HG03108 (cell line): ENCODE results near the gene LAMA3.
"Not testable (repeated sequence)": the region's sequence is repeated elsewhere in the genome, so short reads cannot be mapped to it uniquely, and the experiment has no call there.

Experiments
- ATAC-seq: cut with Tn5 transposase; IDR thresholded peaks from one replicate; pipeline ENCODE4 v1.9.1; 2021; ENCODE audit warnings: moderate library complexity; ENCODE audit not compliant: unreplicated experiment

Gene LAMA3

DNA sequence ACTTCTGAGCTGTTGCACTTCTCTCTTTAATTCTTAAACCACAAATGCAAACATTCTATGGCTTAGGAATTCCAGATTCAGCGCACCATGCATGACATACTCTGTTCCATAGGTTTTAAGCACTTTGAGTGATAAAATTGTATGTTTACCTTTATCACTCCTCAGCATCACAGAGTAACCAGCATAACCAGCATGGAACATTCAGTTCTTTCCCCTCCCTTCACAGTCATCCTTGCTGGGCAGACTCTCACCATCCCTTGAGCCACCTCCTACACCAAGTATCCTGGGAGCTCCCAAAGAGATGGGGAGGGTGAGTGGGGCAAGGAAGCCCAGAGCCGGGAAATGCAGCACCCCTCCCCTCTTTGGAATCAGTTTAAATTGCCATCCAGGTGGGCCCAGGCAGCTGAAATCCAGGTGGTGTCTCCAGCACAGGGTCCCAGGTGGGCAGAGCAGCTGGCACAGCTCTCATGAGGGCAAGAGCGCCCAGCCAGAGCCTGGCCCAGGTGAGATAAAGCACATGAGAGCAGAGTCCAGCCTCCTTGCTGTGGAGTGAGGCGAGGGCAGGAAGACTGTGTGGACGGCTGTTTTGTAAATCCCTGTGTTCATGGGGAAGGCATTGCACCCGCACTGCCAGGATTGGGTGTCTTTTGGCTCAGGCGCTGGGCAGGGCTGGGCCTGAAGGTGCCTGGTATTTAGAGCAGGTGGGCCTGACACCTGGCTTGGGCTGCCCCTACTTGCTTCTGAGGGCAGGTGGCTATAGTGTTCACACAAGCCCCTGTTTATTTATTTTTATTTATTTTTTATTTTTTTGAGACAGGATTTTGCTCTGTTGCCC lies 36.8 kb downstream of the LAMA3 start:
- ATAC-seq, result no peak

DNA sequence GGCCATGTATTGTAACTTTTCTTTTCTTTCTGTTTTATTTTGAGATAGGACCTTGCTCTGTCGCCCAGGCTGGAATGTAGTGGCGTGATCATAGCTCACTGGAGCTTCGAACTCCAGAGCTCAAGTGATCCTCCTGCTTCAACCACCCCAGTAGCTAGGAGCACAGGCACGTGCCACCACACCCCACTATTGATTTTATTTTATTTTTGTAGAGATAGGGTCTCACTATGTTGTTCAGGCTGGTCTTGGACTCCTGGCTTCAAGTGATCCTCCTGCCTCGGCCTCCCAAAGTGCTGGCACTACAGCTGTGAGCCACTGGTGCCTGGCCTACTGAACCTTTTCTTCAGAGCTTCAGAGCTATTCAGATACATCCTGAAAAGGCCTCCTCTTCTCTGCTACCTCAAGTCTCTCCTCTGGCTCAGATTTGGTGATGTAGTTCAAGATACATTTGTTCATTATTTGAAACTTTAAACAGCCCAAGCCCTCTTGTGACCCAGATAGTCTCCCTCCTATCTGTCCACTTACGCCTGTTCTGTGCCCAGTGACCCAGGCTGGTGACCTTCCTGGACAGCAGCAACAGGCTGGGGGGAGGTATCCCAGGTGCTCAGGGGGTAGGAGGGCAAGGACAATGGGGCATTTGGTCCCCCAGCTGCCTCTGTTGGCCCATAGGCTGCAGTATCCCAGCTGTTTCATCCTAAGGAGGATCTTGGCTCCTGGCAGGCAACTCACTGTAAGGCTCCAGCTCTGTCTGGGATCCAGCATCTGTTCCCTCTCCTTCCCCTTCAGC lies 38.6 kb downstream of the LAMA3 start:
- ATAC-seq, result no peak

GRCh38 chr18:23730857-23731256 lies 41.6 kb downstream of the LAMA3 start:
- no peak for ATAC-seq

DNA sequence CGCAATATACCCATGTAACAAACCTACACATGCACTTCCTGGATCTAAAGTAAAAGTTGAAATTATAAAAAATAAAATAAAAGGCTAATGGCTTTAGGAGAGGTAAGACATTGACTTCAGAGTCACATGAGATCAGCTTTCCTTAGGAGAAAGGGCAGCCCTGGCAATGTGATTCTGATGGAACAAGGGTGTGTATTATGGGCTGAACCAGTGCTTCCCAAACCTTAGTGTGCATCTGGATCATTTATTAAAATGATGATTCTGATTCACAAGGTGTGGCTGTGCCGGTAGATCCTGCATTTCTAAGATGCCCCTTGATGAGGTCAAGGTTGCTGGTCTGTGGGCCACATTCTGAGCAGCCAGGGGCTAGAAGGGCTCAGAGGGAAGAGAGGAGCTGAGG lies 42.6 kb downstream of the LAMA3 start:
- no peak for ATAC-seq

DNA sequence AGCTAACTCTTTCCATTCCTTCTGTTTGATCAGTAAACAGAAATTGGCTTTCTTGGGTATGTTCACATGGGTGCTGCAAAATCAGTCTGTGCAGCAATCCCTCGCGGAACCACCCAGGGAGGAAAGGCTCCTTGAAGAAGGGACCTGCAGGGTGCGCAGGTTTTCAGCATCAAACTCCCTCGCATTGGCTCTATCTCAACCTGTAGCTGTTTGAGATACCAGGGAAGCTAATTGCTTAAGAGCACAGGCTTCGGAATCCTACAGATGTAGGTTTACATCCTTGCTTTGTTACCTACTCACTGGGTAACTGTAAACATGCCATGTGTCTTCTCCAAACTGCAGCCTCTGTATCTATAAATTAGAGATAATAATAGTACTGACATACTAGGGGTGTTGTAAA lies 43.2 kb downstream of the LAMA3 start:
- no peak for ATAC-seq

DNA sequence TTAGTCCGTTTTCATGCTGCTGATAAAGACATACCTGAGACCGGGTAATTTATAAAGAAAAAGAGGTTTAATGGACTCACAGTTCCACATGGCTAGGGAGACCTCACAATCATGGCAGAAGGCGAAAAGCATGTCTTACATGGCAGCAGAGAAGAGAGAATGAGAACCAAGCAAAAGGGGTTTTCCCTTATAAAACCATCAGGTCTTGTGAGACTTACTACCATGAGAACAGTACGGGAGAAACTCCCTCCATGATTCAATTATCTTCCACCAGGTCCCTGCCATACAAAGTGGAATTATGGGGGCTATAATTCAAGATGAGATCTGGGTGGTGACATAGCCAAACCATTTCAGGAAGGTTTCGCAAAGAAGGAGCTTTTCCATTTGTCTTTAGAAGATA lies 44.0 kb downstream of the LAMA3 start:
- not testable (repeated sequence) for ATAC-seq

DNA sequence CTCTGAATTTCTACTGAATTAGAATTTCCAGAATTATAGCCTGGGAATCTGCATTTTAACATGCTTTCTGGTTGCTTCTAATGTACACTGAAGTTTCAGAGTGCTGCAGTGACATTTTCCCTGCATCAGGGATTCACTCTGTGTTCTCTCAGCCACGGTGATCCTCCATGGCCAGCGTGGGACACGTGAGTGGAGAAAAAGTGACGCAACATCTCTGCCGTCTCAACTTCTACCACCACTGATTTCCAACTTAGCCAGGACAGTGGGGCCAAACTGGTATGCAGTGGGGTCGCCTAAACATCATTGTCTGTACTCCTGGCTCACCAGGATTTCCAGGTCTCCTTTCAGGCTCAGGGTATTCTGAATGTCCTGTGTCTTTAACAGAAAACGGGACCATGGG lies 44.6 kb downstream of the LAMA3 start:
- no peak for ATAC-seq

DNA sequence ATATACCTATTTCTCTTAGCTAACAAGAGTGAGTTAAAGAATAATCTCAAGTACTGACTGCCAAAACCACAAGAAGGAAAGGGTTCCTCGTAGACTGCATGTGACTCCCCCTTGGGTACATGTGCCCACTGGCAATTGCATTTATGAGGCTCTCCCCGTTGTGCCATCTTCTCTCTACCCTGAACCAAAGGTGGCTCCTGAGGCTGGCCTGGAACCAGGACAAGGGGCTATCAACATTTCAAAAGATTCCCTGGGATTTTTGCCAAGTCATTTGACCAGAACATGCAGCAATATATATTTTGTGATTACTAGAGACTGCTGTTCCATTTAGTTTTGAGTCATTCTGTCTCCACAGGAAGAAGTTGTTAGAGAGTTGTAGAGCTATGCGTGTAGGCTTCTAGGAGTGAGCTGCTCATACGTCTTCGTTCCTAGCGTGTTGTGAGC lies 45.8 kb downstream of the LAMA3 start:
- peak; percentile 79 for ATAC-seq

DNA sequence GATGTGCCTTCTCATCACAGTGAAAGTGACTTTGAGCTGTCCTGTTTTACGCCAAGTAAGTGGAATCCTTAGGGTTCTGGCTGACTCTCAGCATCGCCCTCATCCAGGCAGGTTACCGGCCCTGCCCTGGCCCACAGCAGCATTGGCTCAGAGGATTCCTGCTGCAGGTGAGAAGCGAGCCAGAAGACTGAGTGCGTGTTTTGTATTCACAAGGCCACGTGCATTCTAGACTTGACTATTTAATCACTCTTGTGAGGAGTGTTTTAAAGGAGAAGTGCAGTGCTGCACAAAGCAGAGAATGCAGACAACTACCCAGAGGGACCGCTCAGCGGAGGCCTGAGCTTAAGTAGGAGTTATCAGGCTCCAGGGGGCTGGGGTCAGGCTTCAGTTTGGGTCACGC lies 48.3 kb downstream of the LAMA3 start:
- no peak for ATAC-seq

GRCh38 chr18:23738151-23738550 lies 48.9 kb downstream of the LAMA3 start:
- no peak for ATAC-seq

GRCh38 chr18:23738575-23738974 lies 49.3 kb downstream of the LAMA3 start:
- ATAC-seq, result no peak

DNA sequence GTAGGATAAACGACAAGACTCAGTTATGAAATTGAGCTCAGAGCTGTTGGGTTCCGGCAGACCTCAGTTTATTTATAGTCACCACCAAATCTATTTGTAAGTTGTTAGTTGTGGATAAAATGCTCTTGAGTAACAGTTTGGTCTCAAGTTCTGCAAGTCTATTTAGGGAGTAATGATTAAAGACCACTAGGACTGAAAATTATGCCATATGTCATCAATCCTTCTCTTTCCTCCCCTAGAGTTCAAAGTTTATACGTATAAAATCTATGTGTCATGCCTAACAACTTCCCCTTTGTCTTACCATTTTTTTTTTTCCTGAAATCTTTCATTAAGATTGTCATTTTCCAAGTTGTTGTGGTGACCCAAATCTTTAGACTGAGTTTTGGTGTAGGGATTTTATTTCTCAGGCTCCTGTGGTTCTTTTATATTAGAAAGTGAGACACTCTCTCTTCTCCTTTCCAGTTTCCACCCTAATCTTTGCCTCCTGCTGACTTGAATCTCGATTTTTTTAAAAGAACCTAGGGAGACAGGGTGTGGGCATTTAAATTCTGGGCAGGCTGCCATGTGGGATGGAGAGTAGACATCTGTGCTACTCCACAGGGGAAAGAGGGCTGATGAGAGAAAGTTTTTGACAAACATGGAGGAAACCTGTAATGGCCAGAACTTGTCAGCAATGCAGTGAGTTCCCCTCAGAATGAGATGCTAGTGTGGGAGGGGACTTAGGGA lies 51.0 kb downstream of the LAMA3 start:
- ATAC-seq, result no peak

GRCh38 chr18:23741967-23742366 lies 52.7 kb downstream of the LAMA3 start:
- ATAC-seq, result not testable (repeated sequence)

DNA sequence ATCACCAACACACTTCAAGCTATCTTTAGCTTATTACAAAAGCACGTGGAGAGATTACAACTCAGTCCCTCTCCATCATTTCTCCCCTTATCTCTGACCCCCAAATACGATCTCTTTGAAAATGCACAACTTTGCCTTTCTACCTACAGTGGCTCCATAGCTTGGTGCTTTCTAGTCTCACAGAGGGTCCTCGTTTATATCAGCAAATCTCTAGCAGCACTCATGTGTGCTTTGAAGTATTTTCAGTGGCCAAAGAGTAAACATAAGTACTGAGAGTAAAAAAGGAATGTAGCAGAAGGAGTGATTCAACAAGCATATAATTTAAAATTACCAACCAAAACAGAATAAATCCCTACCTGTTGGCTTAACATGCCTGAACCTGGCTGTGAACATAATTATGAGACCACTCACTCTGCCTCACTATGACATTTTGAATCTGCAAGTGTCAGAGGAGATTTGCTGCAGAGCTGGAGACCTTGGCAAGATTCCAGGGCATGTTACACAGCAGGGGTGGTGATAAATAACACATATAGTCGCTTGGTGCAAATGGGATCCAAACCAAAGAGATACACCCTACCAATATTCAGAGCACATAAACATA lies 54.6 kb downstream of the LAMA3 start:
- ATAC-seq, result no peak

DNA sequence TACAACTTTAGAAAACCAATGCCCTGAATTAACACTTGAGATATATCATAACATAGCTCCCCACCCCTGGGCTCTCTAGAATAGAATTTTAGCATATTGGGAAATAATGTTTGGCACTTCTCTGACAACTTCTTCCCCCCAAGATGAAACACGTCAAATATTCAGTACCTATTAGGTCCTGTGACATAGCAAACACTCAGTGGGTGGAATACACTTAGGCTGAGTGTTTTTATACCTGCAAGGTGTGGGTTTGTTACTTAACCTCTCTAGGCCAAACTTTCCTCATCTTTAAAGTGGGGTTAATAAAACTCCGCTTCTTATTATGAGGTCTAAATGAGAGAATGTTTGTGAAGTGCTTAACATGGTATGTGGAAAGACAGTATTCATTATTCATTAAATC lies 56.1 kb downstream of the LAMA3 start:
- no peak for ATAC-seq

DNA sequence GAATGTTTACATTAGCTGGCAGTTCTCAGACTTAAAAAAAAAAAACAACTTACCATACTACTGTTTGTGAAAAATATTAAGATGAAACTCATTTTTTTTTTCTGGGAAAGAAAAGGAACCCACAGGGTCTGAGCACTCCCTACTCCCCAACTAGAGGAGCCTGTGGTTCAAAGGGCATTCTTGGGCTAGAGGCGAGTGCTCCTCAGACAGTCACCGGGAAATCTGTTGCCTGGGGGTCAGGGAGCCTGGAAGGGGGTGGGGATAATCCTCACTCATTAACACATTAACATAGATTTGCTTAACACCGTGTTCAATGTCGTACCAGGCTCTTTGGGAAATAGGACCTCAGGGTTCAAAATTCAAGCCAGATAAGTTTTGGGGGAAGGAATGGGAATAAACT lies 57.6 kb downstream of the LAMA3 start:
- no peak for ATAC-seq

DNA sequence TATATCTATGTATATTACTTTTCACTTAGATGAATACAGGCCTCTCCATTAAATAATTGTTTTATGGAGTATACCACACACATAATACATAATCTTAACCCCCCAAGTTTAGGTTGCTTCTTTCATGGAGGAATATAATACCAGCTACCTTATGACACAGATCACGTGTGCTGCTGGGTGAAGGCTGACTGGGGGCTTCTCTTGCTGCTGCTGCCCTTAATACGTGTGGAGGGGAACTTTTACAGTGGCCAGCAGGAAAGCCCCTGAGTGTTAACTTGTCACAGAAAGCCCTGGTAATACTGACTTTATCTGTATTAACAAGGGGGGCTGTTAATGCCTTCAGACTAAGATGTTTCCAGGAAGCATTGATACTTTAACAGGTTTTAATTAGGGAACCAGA lies 63.1 kb downstream of the LAMA3 start:
- no peak for ATAC-seq

- no peak for ATAC-seq
These were observed 63.5 kb downstream of the LAMA3 start for GRCh38 chr18:23752796-23753195.

DNA sequence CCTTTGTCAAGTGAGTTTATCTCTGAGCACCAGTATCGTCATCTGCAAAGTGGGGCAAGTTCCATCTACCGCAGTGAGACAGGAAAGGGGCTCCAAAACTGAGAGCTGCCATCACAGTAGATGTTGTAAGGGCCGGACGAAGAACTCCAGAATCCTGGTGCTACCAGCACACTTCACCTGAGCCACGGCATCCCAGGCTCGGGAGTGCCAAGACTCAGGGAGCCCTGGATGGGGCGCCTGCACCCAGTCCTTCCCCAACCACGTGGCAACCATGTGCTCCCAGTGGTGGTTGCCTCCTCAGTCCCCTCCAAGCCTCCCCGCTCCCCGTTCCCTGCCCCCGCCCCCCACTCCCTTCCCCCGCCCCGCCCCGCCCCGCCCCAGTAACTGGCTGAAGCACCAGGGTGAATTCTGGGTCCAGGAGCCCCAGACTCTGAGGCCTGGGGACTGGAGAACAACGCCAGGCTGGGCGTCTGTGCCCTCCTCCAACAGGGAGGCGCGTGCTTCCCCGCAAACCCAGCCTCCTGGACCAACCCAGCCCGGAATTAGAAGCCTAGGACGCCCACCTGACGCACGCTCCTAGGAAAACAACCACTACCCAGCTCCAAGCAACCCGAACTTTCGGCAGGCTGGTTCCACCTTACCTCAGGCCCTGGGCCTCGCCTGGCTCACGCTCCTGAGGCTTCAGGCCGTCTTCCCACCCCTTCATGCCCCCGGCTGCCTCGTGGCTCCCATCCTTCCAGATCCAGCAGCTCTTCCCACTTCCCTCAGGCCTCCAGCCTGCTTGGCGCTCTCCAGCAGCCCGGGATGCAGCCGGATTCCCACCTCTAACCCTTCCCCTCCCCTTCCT lies 67.6 kb downstream of the LAMA3 start:
- no peak for ATAC-seq

GRCh38 chr18:23757437-23757733 lies 68.1 kb downstream of the LAMA3 start:
- no peak for ATAC-seq
